Stomach smooth muscle (tissue), 2 donors: ENCODE results near the gene EPS8L2.

Experiments
- H3K27ac ChIP-seq: one replicate; pipeline ENCODE4 v1.7.0; 2013; ENCODE audit warnings: mild to moderate bottlenecking, low read length, inconsistent platforms
- H3K27me3 ChIP-seq, 2 donors: one replicate each; pipeline ENCODE4 v1.7.0; 2013; ENCODE audit warnings: low read length in 2 of 2; ENCODE audit not compliant: insufficient read depth in 2 of 2, control insufficient read depth in 1 of 2
- H3K36me3 ChIP-seq, 2 donors: one replicate each; pipeline ENCODE4 v1.7.0; 2013; ENCODE audit warnings: low read length in 2 of 2; ENCODE audit not compliant: control insufficient read depth in 2 of 2, insufficient read depth in 2 of 2
- H3K4me1 ChIP-seq: one replicate; pipeline ENCODE4 v1.7.0; 2013; ENCODE audit warnings: low read length; ENCODE audit not compliant: control insufficient read depth, insufficient read depth
- H3K4me3 ChIP-seq, 2 donors: one replicate each; pipeline ENCODE4 v1.7.0; 2013; ENCODE audit warnings: low read length in 2 of 2
- H3K9ac ChIP-seq, 2 donors: one replicate each; pipeline ENCODE4 v1.7.0; 2013; ENCODE audit warnings: low read length in 2 of 2, mild to moderate bottlenecking in 1 of 2
- H3K9me3 ChIP-seq, 2 donors: one replicate each; pipeline ENCODE4 v1.7.0; 2013; ENCODE audit warnings: low read length in 2 of 2; ENCODE audit not compliant: control insufficient read depth in 2 of 2
- donor health status: healthy.
- donor health status: Pancreatic carcinoma.

Gene EPS8L2

DNA sequence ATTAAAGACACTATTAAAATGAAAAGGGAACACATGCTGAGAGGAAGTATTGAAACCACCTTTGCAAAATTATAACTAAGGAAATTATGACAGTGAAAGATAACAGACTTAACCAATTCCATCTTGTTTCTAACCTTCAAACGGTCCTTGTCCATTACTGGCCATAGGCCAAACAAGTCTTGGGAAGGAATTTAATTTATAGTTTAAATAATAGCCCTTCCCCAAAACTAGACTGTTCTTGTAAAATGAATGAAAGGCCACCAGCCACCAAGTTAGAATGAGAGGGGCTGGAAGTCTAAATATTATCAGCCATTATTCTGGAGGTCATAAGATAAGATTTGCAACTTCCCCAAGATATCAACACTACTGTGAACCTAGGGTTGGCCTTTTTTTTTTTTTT lies 39.4 kb downstream of the EPS8L2 start:
- Histone ChIP-seq H3K9ac (no peak overlapping the region), H3K27ac (no peak overlapping the region), H3K36me3 (no peaks in the 10 kb centered on the region), H3K4me1 (peaks cover 30% of the 10 kb centered on the region), H3K4me3 (no peak overlapping the region), H3K9me3 (no peaks in the 10 kb centered on the region), H3K27me3 (no peaks in the 10 kb centered on the region)

DNA sequence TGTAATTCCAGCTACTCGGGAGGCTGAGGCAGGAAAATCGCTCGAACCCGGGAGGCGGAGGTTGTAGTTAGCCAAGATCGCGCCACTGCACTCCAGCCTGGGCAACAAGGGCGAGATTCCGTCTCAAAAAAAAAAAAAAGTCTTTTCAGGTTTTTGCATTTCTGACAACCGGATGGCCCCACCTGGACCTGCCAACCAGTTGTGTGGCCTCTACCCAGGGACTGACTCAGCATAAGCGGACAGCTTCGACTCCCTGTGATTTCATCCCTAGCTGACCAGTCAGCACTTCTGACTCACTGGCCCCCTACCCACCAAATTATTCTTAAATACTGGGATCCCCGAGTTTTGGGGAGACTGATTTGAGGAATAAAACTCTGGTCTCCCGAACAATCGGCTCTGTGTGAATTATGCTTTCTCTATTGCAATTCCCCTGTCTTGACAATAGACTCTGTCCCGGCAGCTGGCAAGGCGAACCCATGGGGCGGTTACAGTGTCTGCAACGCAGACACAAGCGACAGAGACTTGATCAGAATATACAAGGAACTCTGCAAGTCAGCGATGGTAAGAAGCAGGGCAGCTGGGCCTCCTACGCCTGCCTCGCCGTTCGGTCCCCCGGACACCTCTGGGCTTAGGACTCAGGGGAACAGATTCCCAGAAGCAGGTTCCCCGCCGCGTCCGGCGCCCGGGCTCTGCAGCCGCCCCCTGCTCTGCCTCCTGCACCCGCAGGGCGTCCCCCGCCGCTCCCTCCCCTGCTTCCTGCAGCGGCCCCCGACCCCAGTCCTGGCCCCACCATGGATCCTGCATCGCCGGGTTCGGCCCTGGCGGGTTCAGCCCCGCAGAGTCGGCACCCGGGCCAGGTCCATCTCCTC lies 40.5 kb downstream of the EPS8L2 start:
- Histone ChIP-seq H3K27ac (peak overlapping the region; percentile 55), H3K9ac (peak overlapping the region; percentile 60 to 63)

DNA sequence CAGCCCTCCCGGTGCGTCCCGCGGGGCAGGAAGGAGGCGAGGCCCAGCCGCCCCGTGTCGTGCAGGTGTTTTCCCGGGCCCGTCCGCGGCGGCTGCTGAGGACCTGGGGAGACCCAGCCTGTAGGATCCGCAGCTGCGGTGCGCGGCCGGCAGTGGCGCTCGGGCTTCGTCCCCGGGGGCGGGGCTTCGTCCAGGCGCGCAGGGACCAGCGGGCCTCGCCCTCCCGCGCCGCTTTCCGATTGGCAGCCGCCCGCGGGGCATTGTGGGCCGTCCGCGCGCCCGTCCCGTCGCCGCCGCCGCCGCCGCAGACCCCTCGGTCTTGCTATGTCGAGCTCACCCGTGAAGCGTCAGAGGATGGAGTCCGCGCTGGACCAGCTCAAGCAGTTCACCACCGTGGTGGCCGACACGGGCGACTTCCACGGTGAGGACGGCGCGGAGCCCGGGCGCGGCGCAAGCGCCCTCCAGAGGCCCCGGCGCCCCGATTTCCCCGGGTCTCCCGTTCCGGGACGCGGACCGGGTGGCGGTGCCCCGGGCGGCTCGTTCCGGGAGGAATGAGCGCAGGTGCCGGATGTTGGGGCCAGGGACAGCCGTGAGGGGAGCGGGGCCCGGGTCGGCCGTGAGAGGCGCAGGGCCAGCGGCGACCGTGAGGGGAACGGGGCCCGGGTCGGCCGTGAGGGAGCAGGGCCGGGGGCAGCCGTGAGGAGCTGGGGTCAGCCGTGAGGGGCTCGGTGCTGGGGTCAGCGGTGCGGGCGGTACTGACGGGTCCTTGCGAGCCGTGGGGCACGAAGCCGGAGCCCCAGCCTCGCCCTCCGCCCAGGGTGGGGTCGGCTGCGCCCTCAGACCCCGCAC lies 41.4 kb downstream of the EPS8L2 start, which contains the start of gene TALDO1:
TALDO1 (plus strand) TSS at position 307 of the 849 bp plus-strand sequence; CDS start at position 325, 18 bp downstream.
- no peaks in the 10 kb centered on the region for H3K9me3 ChIP-seq

More for the DNA sequence above, 40.5 kb downstream of the EPS8L2 start:
- H3K27me3 ChIP-seq = no peaks in the 10 kb centered on the region
- peaks cover 30% of the 10 kb centered on the region for H3K4me1 ChIP-seq
- peak overlapping the region; percentile 69 to 83 for H3K4me3 ChIP-seq
- H3K9me3 ChIP-seq = no peaks in the 10 kb centered on the region
- no peaks in the 10 kb centered on the region for H3K36me3 ChIP-seq

DNA sequence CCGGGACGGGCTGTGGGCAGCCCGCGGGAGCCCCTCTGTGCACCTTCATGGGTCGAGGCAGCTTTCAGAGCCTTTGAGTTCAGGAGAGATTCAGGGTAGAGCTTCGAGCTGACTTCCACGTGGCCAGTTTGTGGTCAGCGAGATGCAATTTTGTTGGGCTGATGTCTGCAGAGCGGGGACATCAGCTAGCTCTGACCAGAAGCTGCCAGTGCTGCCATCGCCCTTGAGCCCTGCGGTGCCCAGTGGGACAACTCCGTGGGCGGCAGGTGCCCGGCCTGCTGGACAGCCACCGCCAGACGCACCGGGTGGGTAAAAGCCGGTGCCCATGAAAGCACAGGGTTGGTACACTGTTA lies 42.0 kb downstream of the EPS8L2 start:
- no peak overlapping the region for H3K27ac ChIP-seq
- H3K9ac ChIP-seq = peak overlapping the region; percentile 60 to 68

More for the DNA sequence above, 41.4 kb downstream of the EPS8L2 start, which contains the start of gene TALDO1:
- Histone ChIP-seq H3K4me3 (peak within 1 kb of the TSS; percentile 70 to 83), H3K27ac (peak within 1 kb of the TSS; percentile 55), H3K4me1 (peaks cover 30% of the 10 kb centered on the region), H3K27me3 (no peaks in the 10 kb centered on the region), H3K36me3 (peaks cover 0 to under 1% of the 10 kb centered on the region in 2 donors), H3K9ac (peak within 1 kb of the TSS; percentile 63 to 68)

DNA sequence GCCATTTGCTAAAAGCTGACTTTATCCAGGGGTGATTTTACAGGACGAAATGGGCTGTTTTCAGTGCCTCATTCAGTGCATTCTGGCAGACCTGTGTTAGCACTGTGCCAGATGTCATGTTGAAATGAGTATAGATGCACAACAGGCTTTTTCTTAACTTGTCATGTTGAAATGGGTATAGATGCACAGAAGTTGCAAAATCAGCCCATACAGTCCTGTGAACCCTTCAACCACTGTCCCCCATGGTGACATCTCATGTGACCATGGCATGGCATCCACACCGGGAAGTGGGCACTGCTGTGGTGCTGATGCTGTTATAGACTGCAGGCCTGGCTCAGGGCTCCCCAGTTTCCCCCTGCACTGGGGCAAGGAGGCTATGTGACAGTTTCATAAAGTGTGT lies 43.7 kb downstream of the EPS8L2 start:
- H3K9ac ChIP-seq = no peak overlapping the region
- H3K27ac ChIP-seq = no peak overlapping the region
- H3K27me3 ChIP-seq = no peaks in the 10 kb centered on the region
- H3K4me1 ChIP-seq = peaks cover 30% of the 10 kb centered on the region
- H3K36me3 ChIP-seq = peaks cover 0 to 3% of the 10 kb centered on the region in 2 donors
- no peaks in the 10 kb centered on the region for H3K9me3 ChIP-seq
- H3K4me3 ChIP-seq = no peak overlapping the region

More for the DNA sequence above, 42.0 kb downstream of the EPS8L2 start:
- Histone ChIP-seq H3K4me1 (peaks cover 30% of the 10 kb centered on the region), H3K27me3 (no peaks in the 10 kb centered on the region), H3K9me3 (no peaks in the 10 kb centered on the region), H3K36me3 (peaks cover 0 to 3% of the 10 kb centered on the region in 2 donors), H3K4me3 (peak overlapping the region; percentile 70 to 83)

DNA sequence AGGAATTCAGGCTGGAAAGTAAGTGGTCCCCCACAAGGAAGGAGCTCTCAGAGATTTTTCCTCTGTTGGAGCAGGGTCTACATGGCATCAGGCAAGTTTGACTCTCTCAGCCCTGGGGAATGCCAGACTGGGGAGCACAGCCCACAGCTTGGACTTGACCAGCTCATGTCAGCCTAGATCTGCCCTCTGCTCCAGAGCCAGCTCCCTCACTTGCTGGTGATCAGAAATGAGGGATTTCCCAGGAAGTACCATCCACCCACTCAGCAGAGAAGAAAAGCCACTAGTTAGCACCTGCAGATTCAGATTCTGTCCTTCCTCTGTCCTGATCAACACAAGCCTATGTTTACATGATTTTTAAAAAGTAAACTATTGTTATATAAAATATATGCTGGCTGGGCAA lies 54.2 kb downstream of the EPS8L2 start:
- H3K36me3 ChIP-seq = peaks cover 25 to 43% of the 10 kb centered on the region in 2 donors
- no peak overlapping the region for H3K27ac ChIP-seq
- H3K27me3 ChIP-seq = no peaks in the 10 kb centered on the region
- H3K4me1 ChIP-seq = no peaks in the 10 kb centered on the region
- H3K9me3 ChIP-seq = no peaks in the 10 kb centered on the region
- H3K4me3 ChIP-seq = no peak overlapping the region
- no peak overlapping the region for H3K9ac ChIP-seq

DNA sequence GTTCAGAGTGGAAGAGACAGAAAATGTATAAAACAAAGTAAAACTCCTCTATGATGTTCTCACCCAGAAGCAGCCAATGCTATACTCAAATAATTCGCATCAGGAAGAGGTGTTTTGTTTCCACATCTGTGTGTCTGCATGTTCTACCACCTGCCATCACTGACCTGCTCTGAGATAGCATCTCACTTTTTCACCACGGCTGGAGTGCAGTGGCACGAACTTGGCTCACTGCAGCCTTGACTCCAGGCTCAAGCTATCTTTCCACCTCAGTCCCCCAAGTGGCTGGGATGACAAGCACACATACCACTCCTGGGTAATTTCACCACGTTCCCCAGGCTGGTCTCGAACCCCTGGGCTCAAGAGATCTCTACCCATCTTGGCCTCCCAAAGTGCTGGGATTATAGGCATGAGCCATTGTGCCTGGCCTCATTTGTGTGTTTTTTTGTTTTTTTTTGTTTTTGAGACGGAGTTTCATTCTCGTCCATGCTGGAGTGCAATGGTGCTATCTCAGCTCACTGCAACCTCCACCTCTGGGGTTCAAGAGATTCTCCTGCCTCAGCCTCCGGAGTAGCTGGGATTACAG lies 55.6 kb downstream of the EPS8L2 start:
- no peaks in the 10 kb centered on the region for H3K27me3 ChIP-seq
- H3K9me3 ChIP-seq = no peaks in the 10 kb centered on the region
- H3K36me3 ChIP-seq = peaks cover 27 to 39% of the 10 kb centered on the region in 2 donors
- H3K9ac ChIP-seq = no peak overlapping the region
- H3K4me3 ChIP-seq = no peak overlapping the region
- no peak overlapping the region for H3K27ac ChIP-seq
- no peaks in the 10 kb centered on the region for H3K4me1 ChIP-seq

DNA sequence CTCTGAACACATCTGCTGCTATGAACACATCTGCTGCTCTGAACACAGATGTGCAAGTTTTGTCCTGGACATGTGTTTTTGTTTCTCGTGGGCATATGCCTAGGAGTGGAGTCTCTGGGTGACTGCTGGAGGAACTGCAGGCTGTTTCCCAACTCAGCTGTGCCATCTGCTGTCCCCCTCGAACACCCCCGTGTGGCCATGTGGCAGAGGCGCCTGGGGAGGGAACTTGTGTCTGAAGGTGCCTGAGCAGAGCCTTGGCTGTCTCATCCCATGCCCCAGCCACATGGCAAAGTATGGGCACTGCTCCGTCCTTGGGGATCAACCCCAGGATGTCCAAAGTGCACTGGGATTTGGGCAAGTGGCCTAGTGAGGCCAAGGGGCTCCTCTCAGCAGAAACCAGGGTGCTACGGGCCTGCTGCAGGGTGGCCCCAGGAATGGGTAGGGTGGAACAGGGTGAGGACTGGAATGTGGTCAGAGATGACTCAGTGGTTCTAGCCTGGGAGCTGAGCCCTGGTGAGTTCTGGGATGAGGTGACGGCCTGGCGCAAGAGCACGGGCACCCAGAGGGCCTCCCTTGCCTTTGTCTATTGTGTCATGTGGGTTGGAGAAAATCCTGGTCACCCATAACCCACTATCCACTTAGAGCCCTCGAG lies 56.5 kb downstream of the EPS8L2 start:
- Histone ChIP-seq H3K4me1 (no peaks in the 10 kb centered on the region), H3K4me3 (no peak overlapping the region), H3K9ac (no peak overlapping the region), H3K27ac (no peak overlapping the region), H3K9me3 (no peaks in the 10 kb centered on the region), H3K27me3 (no peaks in the 10 kb centered on the region), H3K36me3 (peaks cover 26 to 44% of the 10 kb centered on the region in 2 donors)

DNA sequence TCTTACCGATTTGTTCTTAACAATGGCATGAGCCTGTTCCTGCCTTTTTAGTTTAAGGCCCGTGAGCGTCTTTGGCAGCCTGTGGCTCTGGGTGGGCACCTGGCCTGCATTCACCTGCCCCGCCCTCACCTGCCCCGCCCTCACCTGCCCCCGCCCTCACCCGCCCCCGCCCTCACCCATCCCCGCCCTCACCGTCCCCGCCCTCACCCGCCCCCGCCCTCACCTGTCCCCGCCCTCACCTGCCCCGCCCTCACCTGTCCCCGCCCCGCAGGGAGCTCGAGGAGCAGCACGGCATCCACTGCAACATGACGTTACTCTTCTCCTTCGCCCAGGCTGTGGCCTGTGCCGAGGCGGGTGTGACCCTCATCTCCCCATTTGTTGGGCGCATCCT lies 57.0 kb downstream of the EPS8L2 start:
- no peak overlapping the region for H3K9ac ChIP-seq
- no peaks in the 10 kb centered on the region for H3K9me3 ChIP-seq
- H3K27ac ChIP-seq = no peak overlapping the region
- no peak overlapping the region for H3K4me3 ChIP-seq
- peaks cover 26 to 44% of the 10 kb centered on the region in 2 donors for H3K36me3 ChIP-seq
- no peaks in the 10 kb centered on the region for H3K4me1 ChIP-seq
- H3K27me3 ChIP-seq = no peaks in the 10 kb centered on the region
